HL-60 (cell line): Measurements from ENCODE around the gene BDH1.

Experiments
- DNase-seq, 2 experiments: peaks; one replicate each; pipeline ENCODE4 v3.0.0-alpha.2; 2010 to 2020; ENCODE audit warnings: low read depth in 1 of 2, low spot score in 1 of 2
- H3K27ac ChIP-seq: fragments of 250-450 bp; sonication (Bioruptor Pico); replicated peaks from 2 replicates; pipeline ENCODE4 v1.5.1; 2020; ENCODE audit warnings: mild to moderate bottlenecking, moderate library complexity
- H3K27me3 ChIP-seq: fragments of 250-450 bp; sonication (Bioruptor Pico); 2 replicates; pipeline ENCODE4 v1.5.1; 2021; ENCODE audit warnings: mild to moderate bottlenecking, moderate library complexity; ENCODE audit not compliant: insufficient read depth, poor library complexity, severe bottlenecking
- H3K4me3 ChIP-seq: replicated peaks from 2 replicates; pipeline ENCODE4 v1.5.1; 2011; ENCODE audit warnings: mild to moderate bottlenecking, control low read depth, low read length; ENCODE audit not compliant: insufficient read depth
- GABPA ChIP-seq: IDR thresholded peaks from 2 replicates; pipeline ENCODE4 v1.6.1; 2012; ENCODE audit warnings: low read depth
- POLR2AphosphoS5 ChIP-seq: IDR thresholded peaks from 2 replicates; pipeline ENCODE4 v1.6.1; 2012; ENCODE audit warnings: low read depth
- REST ChIP-seq: IDR thresholded peaks from 2 replicates; pipeline ENCODE4 v1.6.1; 2012; ENCODE audit warnings: low read depth; ENCODE audit not compliant: insufficient replicate concordance
- SPI1 ChIP-seq: IDR thresholded peaks from 2 replicates; pipeline ENCODE4 v1.6.1; 2012; ENCODE audit warnings: low read depth, mild to moderate bottlenecking, borderline replicate concordance
- TF ChIP-seq, protein P1 (sequence below): IDR thresholded peaks from one replicate; pipeline ENCODE4 v1.5.1; 2011; ENCODE audit warnings: low read length, control low read depth, inconsistent platforms; ENCODE audit not compliant: insufficient read depth

Gene BDH1

GRCh38 chr3:197501879-197502620 lies 53.7 kb downstream of the BDH1 start:
- DNase-seq = peak in 1 of 2 experiments; percentile 49
- Histone ChIP-seq H3K4me3 (no peak overlapping the region), H3K27me3 (no peaks in the 10 kb centered on the region), H3K27ac (no peak overlapping the region)
- TF ChIP-seq, protein P1, sequence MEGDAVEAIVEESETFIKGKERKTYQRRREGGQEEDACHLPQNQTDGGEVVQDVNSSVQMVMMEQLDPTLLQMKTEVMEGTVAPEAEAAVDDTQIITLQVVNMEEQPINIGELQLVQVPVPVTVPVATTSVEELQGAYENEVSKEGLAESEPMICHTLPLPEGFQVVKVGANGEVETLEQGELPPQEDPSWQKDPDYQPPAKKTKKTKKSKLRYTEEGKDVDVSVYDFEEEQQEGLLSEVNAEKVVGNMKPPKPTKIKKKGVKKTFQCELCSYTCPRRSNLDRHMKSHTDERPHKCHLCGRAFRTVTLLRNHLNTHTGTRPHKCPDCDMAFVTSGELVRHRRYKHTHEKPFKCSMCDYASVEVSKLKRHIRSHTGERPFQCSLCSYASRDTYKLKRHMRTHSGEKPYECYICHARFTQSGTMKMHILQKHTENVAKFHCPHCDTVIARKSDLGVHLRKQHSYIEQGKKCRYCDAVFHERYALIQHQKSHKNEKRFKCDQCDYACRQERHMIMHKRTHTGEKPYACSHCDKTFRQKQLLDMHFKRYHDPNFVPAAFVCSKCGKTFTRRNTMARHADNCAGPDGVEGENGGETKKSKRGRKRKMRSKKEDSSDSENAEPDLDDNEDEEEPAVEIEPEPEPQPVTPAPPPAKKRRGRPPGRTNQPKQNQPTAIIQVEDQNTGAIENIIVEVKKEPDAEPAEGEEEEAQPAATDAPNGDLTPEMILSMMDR = peak; percentile 44
- no peak for TF ChIP-seq POLR2AphosphoS5

DNA sequence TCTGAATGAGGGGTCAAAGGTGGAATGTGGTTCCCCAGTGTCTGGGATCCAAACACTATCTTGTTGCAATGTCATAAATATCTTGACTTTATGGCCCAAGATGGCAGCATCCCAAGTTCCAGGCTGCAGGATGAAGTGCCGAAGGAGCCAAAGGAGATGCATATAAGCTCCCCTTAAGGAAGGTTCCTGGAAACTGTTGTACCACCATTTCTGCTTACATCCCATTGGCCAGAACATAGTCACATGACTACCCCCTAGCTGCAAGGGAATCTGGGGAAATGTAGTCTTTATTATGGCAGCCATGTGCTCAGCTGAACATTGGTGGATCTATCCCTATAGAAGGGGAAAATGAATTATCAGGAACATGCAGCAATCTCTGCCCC lies 54.3 kb downstream of the BDH1 start:
- no peak overlapping the region for H3K27ac ChIP-seq
- no peaks in the 10 kb centered on the region for H3K27me3 ChIP-seq
- DNase-seq = peak; percentile 21 to 44
- TF ChIP-seq, protein P1 = no peak
- TF ChIP-seq SPI1 = no peak
- no peak for TF ChIP-seq GABPA
- TF ChIP-seq POLR2AphosphoS5 = no peak
- TF ChIP-seq REST = no peak
- H3K4me3 ChIP-seq = no peak overlapping the region

GRCh38 chr3:197500812-197501211 lies 55.0 kb downstream of the BDH1 start:
- DNase-seq = no peak

More at GRCh38 chr3:197500812-197501211, 55.0 kb downstream of the BDH1 start:
- H3K27me3 ChIP-seq = no peaks in the 10 kb centered on the region
- no peak overlapping the region for H3K27ac ChIP-seq
- no peak overlapping the region for H3K4me3 ChIP-seq
- TF ChIP-seq, protein P1 = no peak
- TF ChIP-seq GABPA (no peak), POLR2AphosphoS5 (no peak), REST (no peak), SPI1 (no peak)
